OCI-LY1 (cell line): Measurements from ENCODE around the gene MLLT6.

Experiments
- H2AFZ ChIP-seq: fragments of 200-600 bp; sonication (generic), shearing (Covaris generic); 2 replicates; pipeline ENCODE4 v1.6.0; 2014; ENCODE audit warnings: antibody characterized with exemption, mild to moderate bottlenecking, low read length
- H3F3A ChIP-seq: fragments of 200-600 bp; sonication (generic), shearing (Covaris generic); 2 replicates; pipeline ENCODE4 v1.6.0; 2014; ENCODE audit warnings: mild to moderate bottlenecking, antibody characterized with exemption, low read length, moderate library complexity; ENCODE audit not compliant: insufficient read depth
- H3K27ac ChIP-seq: fragments of 200-600 bp; sonication (generic); 2 replicates; pipeline ENCODE4 v1.5.1; 2014; ENCODE audit warnings: low read length, mixed run types, mild to moderate bottlenecking, low read depth; ENCODE audit not compliant: poor library complexity, severe bottlenecking
- H3K27me3 ChIP-seq: fragments of 200-600 bp; sonication (generic); 2 replicates; pipeline ENCODE4 v1.6.0; 2014; ENCODE audit warnings: antibody characterized with exemption, mild to moderate bottlenecking, low read length, moderate library complexity; ENCODE audit not compliant: insufficient read depth
- H3K36me3 ChIP-seq: fragments of 200-600 bp; sonication (generic); 2 replicates; pipeline ENCODE4 v1.6.1; 2014; ENCODE audit warnings: mild to moderate bottlenecking, antibody characterized with exemption, low read length, moderate library complexity, mixed read lengths; ENCODE audit not compliant: insufficient read depth
- H3K4me1 ChIP-seq: fragments of 200-600 bp; sonication (generic); 2 replicates; pipeline ENCODE4 v1.5.1; 2014; ENCODE audit warnings: mild to moderate bottlenecking, low read length, moderate library complexity; ENCODE audit not compliant: insufficient read depth, severe bottlenecking
- H3K4me2 ChIP-seq: fragments of 200-600 bp; sonication (generic), shearing (Covaris generic); 2 replicates; pipeline ENCODE4 v1.6.1; 2014; ENCODE audit warnings: low read length
- H3K4me3 ChIP-seq: fragments of 200-600 bp; sonication (generic); 2 replicates; pipeline ENCODE4 v1.5.1; 2014; ENCODE audit warnings: low read length, low read depth, mild to moderate bottlenecking, mixed read lengths; ENCODE audit not compliant: poor library complexity, severe bottlenecking
- H3K79me2 ChIP-seq: fragments of 200-600 bp; shearing (Covaris generic); 2 replicates; pipeline ENCODE4 v1.6.1; 2016; ENCODE audit warnings: mixed run types, low read length, mixed read lengths; ENCODE audit not compliant: insufficient read depth
- H3K9ac ChIP-seq: fragments of 200-600 bp; sonication (generic), shearing (Covaris generic); 2 replicates; pipeline ENCODE4 v1.6.1; 2014; ENCODE audit warnings: mild to moderate bottlenecking, low read length, mixed read lengths
- H3K9me2 ChIP-seq: fragments of 200-600 bp; sonication (generic), shearing (Covaris generic); 2 replicates; pipeline ENCODE4 v1.6.1; 2014; ENCODE audit warnings: low read depth, mild to moderate bottlenecking, low read length, mixed read lengths
- H3K9me3 ChIP-seq: fragments of 200-600 bp; shearing (Covaris generic); 2 replicates; pipeline ENCODE4 v1.6.1; 2014; ENCODE audit warnings: low read length, mixed read lengths
- H4K20me1 ChIP-seq: fragments of 200-600 bp; sonication (generic), shearing (Covaris generic); 2 replicates; pipeline ENCODE4 v1.6.0; 2016; ENCODE audit warnings: mild to moderate bottlenecking, low read length; ENCODE audit not compliant: insufficient read depth
- EZH2 ChIP-seq: fragments of 200-600 bp; sonication (generic), shearing (Covaris generic); IDR thresholded peaks from 2 replicates; pipeline ENCODE4 v1.8.0; 2017; ENCODE audit warnings: borderline replicate concordance, mixed run types, mild to moderate bottlenecking, antibody characterized with exemption, low read length, moderate library complexity, mixed read lengths
- TF ChIP-seq, protein P1 (sequence below): fragments of 200-600 bp; sonication (generic), shearing (Covaris generic); IDR thresholded peaks from 2 replicates; pipeline ENCODE4 v1.5.1; 2017; ENCODE audit warnings: mild to moderate bottlenecking, antibody characterized with exemption, low read length, moderate library complexity, mixed read lengths

The MLLT6 gene

DNA sequence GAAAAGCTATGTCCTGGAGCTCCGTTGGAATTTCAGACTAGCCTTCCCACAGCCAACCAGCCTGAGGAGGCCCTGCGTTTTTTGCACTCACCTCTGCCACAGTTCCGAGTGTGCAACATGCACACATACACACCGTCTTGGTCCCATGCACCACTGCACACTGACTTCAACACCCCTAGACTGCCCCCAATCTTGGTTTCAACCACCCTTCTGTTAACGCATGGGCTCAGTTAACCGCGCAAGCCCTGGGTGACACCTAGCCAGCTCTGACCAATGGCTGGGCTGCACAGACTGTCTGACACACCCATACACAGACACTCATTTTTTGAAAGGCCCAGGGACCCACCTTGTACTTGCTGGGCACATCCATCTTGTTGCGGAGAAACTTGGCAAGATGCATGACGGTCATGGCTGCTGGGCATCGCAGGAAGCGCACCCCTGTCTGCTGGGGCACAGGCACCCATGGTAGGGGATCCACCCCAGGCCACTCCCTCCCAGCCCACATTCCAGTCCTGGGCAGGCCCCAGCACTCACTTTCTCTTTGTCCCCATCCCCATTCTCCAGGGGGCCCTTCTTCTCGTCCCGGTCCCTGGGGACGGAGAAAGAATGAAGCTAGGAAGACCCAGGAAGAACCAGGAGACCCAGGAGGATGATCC lies 33.1 kb downstream of the MLLT6 start:
- Histone ChIP-seq H4K20me1 (no peaks in the 10 kb centered on the region), H2AFZ (no peak overlapping the region), H3K4me1 (peaks cover 16% of the 10 kb centered on the region), H3K4me3 (no peak overlapping the region), H3K9me2 (no peaks in the 10 kb centered on the region), H3K79me2 (no peaks in the 10 kb centered on the region), H3K9me3 (no peaks in the 10 kb centered on the region), H3K9ac (no peak overlapping the region), H3F3A (peaks cover 9% of the 10 kb centered on the region; the same call in 1 of the 2 replicates), H3K4me2 (no peak overlapping the region), H3K27ac (no peak overlapping the region), H3K36me3 (no peaks in the 10 kb centered on the region), H3K27me3 (peaks cover 11% of the 10 kb centered on the region; the same call in 1 of the 2 replicates)
- TF ChIP-seq EZH2, result no peak
- TF ChIP-seq, protein P1, sequence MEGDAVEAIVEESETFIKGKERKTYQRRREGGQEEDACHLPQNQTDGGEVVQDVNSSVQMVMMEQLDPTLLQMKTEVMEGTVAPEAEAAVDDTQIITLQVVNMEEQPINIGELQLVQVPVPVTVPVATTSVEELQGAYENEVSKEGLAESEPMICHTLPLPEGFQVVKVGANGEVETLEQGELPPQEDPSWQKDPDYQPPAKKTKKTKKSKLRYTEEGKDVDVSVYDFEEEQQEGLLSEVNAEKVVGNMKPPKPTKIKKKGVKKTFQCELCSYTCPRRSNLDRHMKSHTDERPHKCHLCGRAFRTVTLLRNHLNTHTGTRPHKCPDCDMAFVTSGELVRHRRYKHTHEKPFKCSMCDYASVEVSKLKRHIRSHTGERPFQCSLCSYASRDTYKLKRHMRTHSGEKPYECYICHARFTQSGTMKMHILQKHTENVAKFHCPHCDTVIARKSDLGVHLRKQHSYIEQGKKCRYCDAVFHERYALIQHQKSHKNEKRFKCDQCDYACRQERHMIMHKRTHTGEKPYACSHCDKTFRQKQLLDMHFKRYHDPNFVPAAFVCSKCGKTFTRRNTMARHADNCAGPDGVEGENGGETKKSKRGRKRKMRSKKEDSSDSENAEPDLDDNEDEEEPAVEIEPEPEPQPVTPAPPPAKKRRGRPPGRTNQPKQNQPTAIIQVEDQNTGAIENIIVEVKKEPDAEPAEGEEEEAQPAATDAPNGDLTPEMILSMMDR, result no peak

DNA sequence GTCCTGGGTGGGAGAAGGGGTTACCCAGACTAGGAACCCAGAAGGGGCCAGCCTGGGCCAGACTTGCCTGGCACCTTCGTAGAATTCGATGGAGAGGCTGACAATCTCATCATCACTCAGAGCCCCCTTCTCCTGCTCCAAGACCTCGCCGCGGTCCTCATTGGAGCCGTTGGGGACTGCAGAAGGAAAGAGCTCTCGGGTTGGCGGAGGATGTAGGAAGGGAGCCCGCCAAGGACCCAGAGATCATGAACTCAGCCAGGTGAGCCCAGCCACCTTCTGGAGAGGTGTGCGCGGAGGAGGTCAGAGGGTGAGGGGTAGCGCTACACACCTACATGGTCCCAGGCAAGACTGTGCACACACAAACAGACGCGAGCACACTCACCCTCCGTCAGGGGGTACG lies 33.6 kb downstream of the MLLT6 start:
- Histone ChIP-seq H3K79me2 (no peaks in the 10 kb centered on the region), H3K9me2 (no peaks in the 10 kb centered on the region), H3K4me3 (no peak overlapping the region), H3K9ac (no peak overlapping the region), H3K4me1 (peaks cover 21% of the 10 kb centered on the region), H3K9me3 (no peaks in the 10 kb centered on the region), H3K36me3 (no peaks in the 10 kb centered on the region), H3K4me2 (no peak overlapping the region), H3K27me3 (peaks cover 11% of the 10 kb centered on the region; the same call in 1 of the 2 replicates), H3F3A (peaks cover 9% of the 10 kb centered on the region; the same call in 1 of the 2 replicates), H3K27ac (no peak overlapping the region), H4K20me1 (no peaks in the 10 kb centered on the region), H2AFZ (no peak overlapping the region)
- no peak for TF ChIP-seq EZH2
- TF ChIP-seq, protein P1, result no peak

DNA sequence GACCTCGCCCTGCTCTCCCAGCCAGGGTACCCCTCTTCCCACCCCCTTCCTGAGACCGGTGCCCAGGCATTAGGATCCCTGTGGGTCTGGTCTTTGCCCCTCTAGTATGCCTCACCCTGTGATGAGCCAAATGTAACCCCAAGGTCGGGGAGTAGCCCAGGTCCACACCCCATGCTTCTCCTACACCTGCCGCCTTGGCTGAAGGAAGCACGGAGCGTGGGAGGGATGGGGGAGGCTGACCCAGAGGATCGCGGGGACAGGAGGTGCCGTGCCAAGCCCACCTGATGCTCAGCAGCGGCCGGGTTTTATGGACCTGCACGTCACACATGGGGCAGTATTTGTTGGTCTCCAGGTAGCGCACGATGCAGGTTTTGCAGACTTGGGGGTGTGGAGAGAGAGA lies 34.2 kb downstream of the MLLT6 start:
- Histone ChIP-seq H3K4me2 (no peak overlapping the region), H3K9me2 (no peaks in the 10 kb centered on the region), H3K4me3 (no peak overlapping the region), H3K27ac (no peak overlapping the region), H2AFZ (no peak overlapping the region), H3F3A (peaks cover 5% of the 10 kb centered on the region; the same call in 1 of the 2 replicates), H4K20me1 (no peaks in the 10 kb centered on the region), H3K9me3 (no peaks in the 10 kb centered on the region), H3K9ac (no peak overlapping the region), H3K27me3 (peaks cover 11% of the 10 kb centered on the region; the same call in 1 of the 2 replicates), H3K79me2 (no peaks in the 10 kb centered on the region), H3K36me3 (no peaks in the 10 kb centered on the region), H3K4me1 (peaks cover 15% of the 10 kb centered on the region)
- TF ChIP-seq EZH2, result no peak
- TF ChIP-seq, protein P1, result no peak
